ENCODE data around the gene SRBD1.

The SRBD1 gene

GRCh38 chr2:45353879-45354278 lies 257.2 kb downstream of the SRBD1 start:
- DNase-seq, result no peak

- no peak for DNase-seq
Measured at GRCh38 chr2:45352506-45352905, 258.6 kb downstream of the SRBD1 start.

DNA sequence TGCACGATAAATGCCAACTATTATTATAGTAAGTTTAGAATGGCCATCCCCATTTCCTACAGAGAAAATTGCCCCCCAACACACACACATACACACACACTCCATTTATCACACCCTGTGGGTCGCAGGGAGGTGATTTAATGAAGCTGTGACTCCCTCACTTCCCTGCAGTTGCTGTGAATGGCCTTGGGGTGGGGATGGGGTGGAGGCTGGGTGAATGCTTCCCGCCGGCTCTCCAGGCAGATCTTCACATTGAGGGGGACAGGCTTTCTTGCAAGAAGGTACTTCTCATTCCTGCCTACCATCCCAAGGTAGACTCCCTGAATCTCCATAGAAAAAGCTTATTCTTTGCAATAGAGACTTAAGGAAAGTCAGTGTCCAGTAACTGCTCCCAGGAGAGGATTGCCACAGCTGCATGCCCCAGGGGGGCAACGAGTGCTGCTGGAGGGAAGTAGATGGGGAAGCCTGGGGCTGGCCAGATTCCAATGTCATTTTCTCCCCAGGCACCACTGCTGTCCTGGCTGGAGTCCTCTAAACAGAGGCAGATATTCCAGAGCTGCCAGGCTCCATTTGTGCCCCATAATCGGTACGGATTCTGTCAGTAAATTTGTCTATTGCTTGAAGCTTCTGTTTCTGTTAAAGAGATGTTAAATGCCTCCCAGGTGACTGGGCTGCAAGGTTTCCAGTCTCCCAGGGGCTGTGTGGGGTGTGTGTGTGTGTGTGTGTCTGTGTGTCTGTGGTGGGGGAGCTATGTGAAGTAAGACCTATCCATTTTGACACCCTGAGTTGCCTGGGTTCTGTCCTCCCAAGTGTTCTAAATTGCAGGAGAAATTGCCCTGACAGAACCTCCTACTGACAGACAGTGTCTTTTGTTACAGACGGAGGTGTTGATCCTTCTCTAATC lies 265.5 kb downstream of the SRBD1 start:
- no peak for DNase-seq

DNA sequence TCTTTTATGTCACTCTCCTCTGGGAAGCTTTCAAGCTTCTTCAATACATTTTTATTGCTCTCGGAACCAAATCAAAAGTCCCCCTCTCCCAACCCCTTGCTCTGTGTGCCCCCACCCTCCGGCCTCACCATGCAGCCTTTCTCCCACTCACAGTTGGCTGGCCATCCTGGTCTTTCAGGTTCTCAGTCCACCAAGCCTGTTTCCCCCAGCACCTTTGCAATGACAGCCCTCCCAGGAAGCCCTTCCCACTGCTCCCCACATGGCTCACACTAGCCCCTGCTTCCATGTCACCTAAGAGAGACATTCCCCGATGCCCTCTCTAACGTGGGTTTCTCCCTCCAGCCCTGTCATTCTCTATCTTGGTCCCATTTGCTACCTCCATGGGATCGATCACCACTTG lies 266.6 kb downstream of the SRBD1 start:
- DNase-seq, result no peak

GRCh38 chr2:45344071-45344470 lies 267.0 kb downstream of the SRBD1 start:
- no peak for DNase-seq

GRCh38 chr2:45343251-45344017 lies 267.6 kb downstream of the SRBD1 start:
- DNase-seq, result no peak

DNA sequence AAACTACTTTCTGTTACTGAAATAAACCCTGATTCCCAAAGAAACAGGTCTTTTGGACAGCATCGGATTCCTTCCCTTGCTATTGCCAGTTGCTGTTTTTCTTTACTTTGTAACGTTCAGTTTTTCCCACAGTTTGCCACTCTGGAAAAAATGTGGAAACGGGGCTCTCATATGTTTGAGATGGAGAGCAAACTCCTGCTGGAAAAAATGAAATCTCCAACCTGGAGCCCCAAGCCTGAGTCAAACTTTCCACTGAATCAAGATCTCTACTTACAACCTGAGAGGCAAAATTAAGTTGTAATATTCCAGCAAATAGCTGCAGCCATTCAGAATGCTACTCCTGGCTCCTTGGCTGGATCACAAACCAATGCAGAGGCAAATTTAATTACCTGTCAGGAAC lies 270.7 kb downstream of the SRBD1 start:
- DNase-seq, result no peak

DNA sequence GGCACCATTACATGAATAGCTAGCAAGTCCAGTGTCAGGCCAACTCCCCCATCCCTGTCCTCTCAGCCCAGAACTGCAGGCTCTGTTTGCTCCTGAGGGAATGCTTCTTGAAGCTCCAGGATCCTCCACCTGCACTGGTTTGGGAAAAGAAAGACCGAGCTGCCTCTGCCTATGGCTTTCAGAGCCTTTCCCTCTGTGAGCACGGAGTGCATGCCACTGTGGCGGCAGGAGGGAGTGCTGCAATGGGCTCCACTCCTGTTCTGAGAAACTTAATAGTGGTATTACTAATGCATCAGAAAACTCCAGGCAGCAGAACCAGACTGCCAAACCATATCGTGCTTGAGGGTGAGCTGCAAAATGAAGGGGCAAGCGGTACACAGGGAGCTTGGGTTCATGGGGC lies 271.8 kb downstream of the SRBD1 start:
- DNase-seq, result no peak
